Measurements from ENCODE around the gene DEGS2.
"Not testable (repeated sequence)": the region's sequence is repeated elsewhere in the genome, so short reads cannot be mapped to it uniquely, and the experiment has no call there.

DEGS2 gene

GRCh38 chr14:100159094-100159864 lies at the start of gene DEGS2:
Gene DEGS2, minus strand, starts transcription at chr14:100159645. Its CDS starts 58 bp downstream, at chr14:100159587.
- DNase-seq: no peak

- DNase-seq: not testable (repeated sequence)
These were observed 48.7 kb upstream of the DEGS2 start for GRCh38 chr14:100208136-100208535.

- DNase-seq: not testable (repeated sequence)
These were observed 48.1 kb upstream of the DEGS2 start for GRCh38 chr14:100207588-100207987.

- not testable (repeated sequence) for DNase-seq
These were observed 45.4 kb upstream of the DEGS2 start for GRCh38 chr14:100204835-100205167.

- no peak for DNase-seq
These were observed 44.8 kb upstream of the DEGS2 start for GRCh38 chr14:100203962-100204834.

- no peak for DNase-seq
These were observed 43.7 kb upstream of the DEGS2 start for GRCh38 chr14:100203146-100203545.

GRCh38 chr14:100202712-100203111 lies 43.3 kb upstream of the DEGS2 start:
- no peak for DNase-seq

GRCh38 chr14:100201701-100202100 lies 42.3 kb upstream of the DEGS2 start:
- no peak for DNase-seq

GRCh38 chr14:100200311-100200710 lies 40.9 kb upstream of the DEGS2 start:
- DNase-seq: no peak

GRCh38 chr14:100199240-100199860 lies 39.9 kb upstream of the DEGS2 start:
- no peak for DNase-seq

- no peak for DNase-seq
These were observed 34.2 kb upstream of the DEGS2 start for GRCh38 chr14:100193417-100194357.

- peak; percentile 98 for DNase-seq
These were observed 33.4 kb upstream of the DEGS2 start for GRCh38 chr14:100192672-100193416.

GRCh38 chr14:100192250-100192671 lies 32.8 kb upstream of the DEGS2 start:
- no peak for DNase-seq

- no peak for DNase-seq
These were observed 32.3 kb upstream of the DEGS2 start for GRCh38 chr14:100191584-100192249.

GRCh38 chr14:100190126-100190525 lies 30.7 kb upstream of the DEGS2 start:
- DNase-seq: no peak

- no peak for DNase-seq
These were observed 29.1 kb upstream of the DEGS2 start for GRCh38 chr14:100188392-100189030.

- no peak for DNase-seq
These were observed 27.9 kb upstream of the DEGS2 start for GRCh38 chr14:100187247-100187833.

GRCh38 chr14:100181876-100182551 lies 22.6 kb upstream of the DEGS2 start:
- not testable (repeated sequence) for DNase-seq

GRCh38 chr14:100180671-100181070 lies 21.2 kb upstream of the DEGS2 start:
- not testable (repeated sequence) for DNase-seq

Measured in GDM1 (cell line).